Activated B cell treated with CpG ODN at 0.5 μM for 24 hours (primary cell): Measurements from ENCODE around the gene TM2D1. TPM values are rescaled to one million over a fixed set of nuclear protein-coding genes. Genes with fewer than 3 reads are reported as not detected.
"Not testable (repeated sequence)": the region's sequence is repeated elsewhere in the genome, so short reads cannot be mapped to it uniquely, and the experiment has no call there.

Experiments
- ATAC-seq: fragments of 200-7000 bp; cut with Tn5 transposase; one replicate; pipeline ENCODE4 v1.10.0; 2021; ENCODE audit warnings: low read depth, mild to moderate bottlenecking, moderate library complexity
- CTCF ChIA-PET: fragments of 350-600 bp; sonication (Branson Sonifier 250); formaldehyde crosslinking; loops from one replicate; lab custom pipeline; 2021; ENCODE audit warnings: antibody characterized with exemption; lab: Charles Lee
- POLR2A ChIA-PET: fragments of 350-600 bp; sonication (Branson Sonifier 250); formaldehyde crosslinking; loops from one replicate; lab custom pipeline; 2021; ENCODE audit warnings: antibody characterized with exemption; lab: Charles Lee
- DNase-seq: peaks from one replicate; pipeline ENCODE4 v3.0.0; 2022
- H3K27ac Mint-ChIP-seq: one replicate; pipeline ENCODE4 v1.8.0; 2020; ENCODE audit warnings: mixed read lengths
- H3K27me3 Mint-ChIP-seq: one replicate; pipeline ENCODE4 v1.8.0; 2021; ENCODE audit warnings: mixed read lengths
- H3K36me3 Mint-ChIP-seq: one replicate; pipeline ENCODE4 v1.8.0; 2021; ENCODE audit warnings: low read depth, mixed read lengths
- H3K4me1 Mint-ChIP-seq: one replicate; pipeline ENCODE4 v1.8.0; 2021; ENCODE audit warnings: mixed read lengths
- H3K4me3 Mint-ChIP-seq: one replicate; pipeline ENCODE4 v1.8.0; 2020; ENCODE audit warnings: mild to moderate bottlenecking, mixed read lengths
- H3K9me3 Mint-ChIP-seq: one replicate; pipeline ENCODE4 v1.8.0; 2020; ENCODE audit warnings: mixed read lengths
- CTCF ChIP-seq: fragments of 200-600 bp; IDR thresholded peaks from one replicate; pipeline ENCODE4 v1.8.0; 2022; ENCODE audit warnings: antibody characterized with exemption, mild to moderate bottlenecking
- intact Hi-C: fragments of 100-400 bp; cut with micrococcal nuclease; formaldehyde crosslinking; loops from one replicate; pipeline ENCODE4 v1.15.1; 2024
- total RNA-seq: library from RNA; stranded (reverse); gene quantifications from 2 replicates; pipeline ENCODE4 v1.2.3, GENCODE V29; 2022

The TM2D1 gene
- total RNA-seq, 1 donor from 2014 or later: 41.4 TPM

- Mint-ChIP-seq H3K9me3 (no peaks in the 10 kb centered on the region), H3K4me3 (peak overlapping the region; percentile 94), H3K4me1 (peaks cover 10% of the 10 kb centered on the region), H3K27me3 (no peaks in the 10 kb centered on the region), H3K27ac (peak overlapping the region; percentile 19), H3K36me3 (peaks cover 2% of the 10 kb centered on the region)
- intact Hi-C loops: loop anchor here (5.0 kb wide), 1 partner anchor 664 kb away; no protein-coding TSS in a partner anchor
- TF ChIP-seq CTCF: no peak
- ATAC-seq: no peak
- DNase-seq: no peak
- CTCF ChIA-PET: no interaction called here
- POLR2A ChIA-PET: interaction anchor here (0.6 kb wide), 1 partner anchor 16 kb away, joined by 3 read pairs; no protein-coding TSS in a partner anchor
Observed at GRCh38 chr1:61740751-61741700, 16.1 kb upstream of the TM2D1 start.

GRCh38 chr1:61732726-61733125 lies 7.8 kb upstream of the TM2D1 start:
- ChIA-PET CTCF (no interaction called here), POLR2A (interaction anchor here (0.6 kb wide), 1 partner anchor 11 kb away, joined by 4 read pairs; no protein-coding TSS in a partner anchor)
- Mint-ChIP-seq H3K36me3 (no peaks in the 10 kb centered on the region), H3K27me3 (no peaks in the 10 kb centered on the region), H3K27ac (no peak overlapping the region), H3K4me3 (no peak overlapping the region), H3K4me1 (peaks cover 6% of the 10 kb centered on the region), H3K9me3 (no peaks in the 10 kb centered on the region)
- intact Hi-C loops: no loop called here
- ATAC-seq (no peak), DNase-seq (no peak)
- no peak for TF ChIP-seq CTCF

GRCh38 chr1:61730679-61731078 lies 5.7 kb upstream of the TM2D1 start:
- H3K9me3 Mint-ChIP-seq, intact Hi-C loops, CTCF ChIA-PET, POLR2A ChIA-PET, H3K4me3 Mint-ChIP-seq, H3K4me1 Mint-ChIP-seq, H3K36me3 Mint-ChIP-seq, DNase-seq, ATAC-seq, H3K27ac Mint-ChIP-seq, H3K27me3 Mint-ChIP-seq: not testable (repeated sequence)

GRCh38 chr1:61727544-61727943 lies 2.6 kb upstream of the TM2D1 start:
- ChIA-PET POLR2A (no interaction called here), CTCF (no interaction called here)
- Mint-ChIP-seq H3K4me3 (no peak overlapping the region), H3K4me1 (peaks cover 20% of the 10 kb centered on the region), H3K9me3 (no peaks in the 10 kb centered on the region), H3K36me3 (peaks cover 16% of the 10 kb centered on the region), H3K27ac (no peak overlapping the region), H3K27me3 (no peaks in the 10 kb centered on the region)
- intact Hi-C loops: loop anchor here (5.0 to 10.0 kb wide), 2 partner anchors 1057 to 1865 kb away; partner anchors contain the start of genes ATG4C and PGM1
- no peak for TF ChIP-seq CTCF
- ATAC-seq (no peak), DNase-seq (no peak)

- ChIA-PET CTCF (no interaction called here), POLR2A (interaction anchor here (1.2 kb wide), 1 partner anchor 18 kb away, joined by 6 read pairs; the partner anchor contains the start of gene PATJ)
- ATAC-seq (no peak), DNase-seq (no peak)
- TF ChIP-seq CTCF: no peak
- no peaks in the 10 kb centered on the region for H3K27me3 Mint-ChIP-seq
- peaks cover 20% of the 10 kb centered on the region for H3K4me1 Mint-ChIP-seq
- H3K4me3 Mint-ChIP-seq: peak overlapping the region; percentile 99
- no peaks in the 10 kb centered on the region for H3K9me3 Mint-ChIP-seq
- H3K27ac Mint-ChIP-seq: peak overlapping the region; percentile 98
- intact Hi-C loops: loop anchor here (2.0 to 10.0 kb wide), 4 partner anchors 648 to 1798 kb away; partner anchors contain the start of genes ATG4C, EFCAB7, ITGB3BP and USP1
- peaks cover 22% of the 10 kb centered on the region for H3K36me3 Mint-ChIP-seq
Observed at GRCh38 chr1:61724506-61724812, 482 bp downstream of the TM2D1 start.

GRCh38 chr1:61718996-61719663 lies 5.8 kb downstream of the TM2D1 start:
- H3K27ac Mint-ChIP-seq, H3K4me3 Mint-ChIP-seq, intact Hi-C loops, CTCF ChIA-PET, H3K4me1 Mint-ChIP-seq, ATAC-seq, H3K27me3 Mint-ChIP-seq, POLR2A ChIA-PET, DNase-seq, H3K9me3 Mint-ChIP-seq: not testable (repeated sequence)
- H3K36me3 Mint-ChIP-seq: peaks cover 35% of the 10 kb centered on the region
